MM.1S (cell line): ENCODE data around the gene PRL.

Experiments
- DNase-seq: peaks from one replicate; pipeline ENCODE4 v3.0.0-alpha.2; 2015
- H2AFZ ChIP-seq: fragments of 300-600 bp; sonication (generic); 2 replicates; pipeline ENCODE4 v1.6.0; 2016; ENCODE audit warnings: antibody characterized with exemption, low read length
- H3F3A ChIP-seq: fragments of 300-600 bp; sonication (generic); 2 replicates; pipeline ENCODE4 v1.6.1; 2016; ENCODE audit warnings: mild to moderate bottlenecking, antibody characterized with exemption, low read length, moderate library complexity, mixed read lengths; ENCODE audit not compliant: insufficient read depth
- H3K27ac ChIP-seq: fragments of 300-600 bp; sonication (generic); 2 replicates; pipeline ENCODE4 v1.5.1; 2016; ENCODE audit warnings: mild to moderate bottlenecking, low read length
- H3K27me3 ChIP-seq: fragments of 300-600 bp; sonication (generic); replicated peaks from 2 replicates; pipeline ENCODE4 v1.6.0; 2016; ENCODE audit warnings: low read length; ENCODE audit not compliant: insufficient read depth
- H3K36me3 ChIP-seq: fragments of 300-600 bp; sonication (generic); replicated peaks from 2 replicates; pipeline ENCODE4 v1.6.1; 2016; ENCODE audit warnings: mild to moderate bottlenecking, low read length, mixed read lengths; ENCODE audit not compliant: insufficient read depth
- H3K4me1 ChIP-seq: fragments of 300-600 bp; sonication (generic); 2 replicates; pipeline ENCODE4 v1.6.1; 2016; ENCODE audit warnings: low read length, mixed read lengths
- H3K4me2 ChIP-seq: fragments of 300-600 bp; sonication (generic); 2 replicates; pipeline ENCODE4 v1.6.0; 2016; ENCODE audit warnings: low read depth, low read length
- H3K4me3 ChIP-seq: fragments of 300-600 bp; sonication (generic); 2 replicates; pipeline ENCODE4 v1.5.1; 2016; ENCODE audit warnings: low read length, mixed read lengths
- H3K79me2 ChIP-seq: fragments of 300-600 bp; sonication (generic); 2 replicates; pipeline ENCODE4 v1.6.1; 2016; ENCODE audit warnings: mixed run types, low read length, mixed read lengths
- H3K9ac ChIP-seq: fragments of 300-600 bp; sonication (generic); 2 replicates; pipeline ENCODE4 v1.6.1; 2016; ENCODE audit warnings: low read length, mixed read lengths
- H3K9me2 ChIP-seq: fragments of 300-600 bp; sonication (generic); replicated peaks from 2 replicates; pipeline ENCODE4 v1.6.1; 2016; ENCODE audit warnings: mild to moderate bottlenecking, low read length, mixed read lengths; ENCODE audit not compliant: insufficient read depth
- H3K9me3 ChIP-seq: fragments of 300-600 bp; sonication (generic); replicated peaks from 2 replicates; pipeline ENCODE4 v1.6.1; 2016; ENCODE audit warnings: mild to moderate bottlenecking, low read length, mixed read lengths; ENCODE audit not compliant: insufficient read depth
- H4K20me1 ChIP-seq: fragments of 300-600 bp; sonication (generic); 2 replicates; pipeline ENCODE4 v1.6.1; 2016; ENCODE audit warnings: mild to moderate bottlenecking, low read length, moderate library complexity, mixed read lengths; ENCODE audit not compliant: insufficient read depth
- EZH2 ChIP-seq: fragments of 300-600 bp; sonication (generic); optimal IDR thresholded peaks from 2 replicates; pipeline ENCODE3; 2017; ENCODE audit warnings: low read depth, mild to moderate bottlenecking, antibody characterized with exemption, low read length, mixed read lengths
- EZH2phosphoT487 ChIP-seq: fragments of 300-600 bp; sonication (generic); IDR thresholded peaks from 2 replicates; pipeline ENCODE4 v1.6.1; 2018; ENCODE audit warnings: antibody characterized with exemption, low read length
- TF ChIP-seq, protein P1 (sequence below): fragments of 300-600 bp; sonication (generic); IDR thresholded peaks from 2 replicates; pipeline ENCODE4 v1.5.1; 2016; ENCODE audit warnings: antibody characterized with exemption, low read length, mixed read lengths

PRL gene

GRCh38 chr6:22296067-22296466 lies 769 bp downstream of the PRL start:
- H3K9ac ChIP-seq: no peak overlapping the region
- H4K20me1 ChIP-seq: no peaks in the 10 kb centered on the region
- no peak for DNase-seq
- H3K27ac ChIP-seq: no peak overlapping the region
- TF ChIP-seq EZH2 (no peak), EZH2phosphoT487 (no peak)
- TF ChIP-seq, protein P1, sequence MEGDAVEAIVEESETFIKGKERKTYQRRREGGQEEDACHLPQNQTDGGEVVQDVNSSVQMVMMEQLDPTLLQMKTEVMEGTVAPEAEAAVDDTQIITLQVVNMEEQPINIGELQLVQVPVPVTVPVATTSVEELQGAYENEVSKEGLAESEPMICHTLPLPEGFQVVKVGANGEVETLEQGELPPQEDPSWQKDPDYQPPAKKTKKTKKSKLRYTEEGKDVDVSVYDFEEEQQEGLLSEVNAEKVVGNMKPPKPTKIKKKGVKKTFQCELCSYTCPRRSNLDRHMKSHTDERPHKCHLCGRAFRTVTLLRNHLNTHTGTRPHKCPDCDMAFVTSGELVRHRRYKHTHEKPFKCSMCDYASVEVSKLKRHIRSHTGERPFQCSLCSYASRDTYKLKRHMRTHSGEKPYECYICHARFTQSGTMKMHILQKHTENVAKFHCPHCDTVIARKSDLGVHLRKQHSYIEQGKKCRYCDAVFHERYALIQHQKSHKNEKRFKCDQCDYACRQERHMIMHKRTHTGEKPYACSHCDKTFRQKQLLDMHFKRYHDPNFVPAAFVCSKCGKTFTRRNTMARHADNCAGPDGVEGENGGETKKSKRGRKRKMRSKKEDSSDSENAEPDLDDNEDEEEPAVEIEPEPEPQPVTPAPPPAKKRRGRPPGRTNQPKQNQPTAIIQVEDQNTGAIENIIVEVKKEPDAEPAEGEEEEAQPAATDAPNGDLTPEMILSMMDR: no peak
- H3K36me3 ChIP-seq: no peaks in the 10 kb centered on the region
- no peaks in the 10 kb centered on the region for H3K9me2 ChIP-seq
- H3K4me2 ChIP-seq: no peak overlapping the region
- no peaks in the 10 kb centered on the region for H3F3A ChIP-seq
- H2AFZ ChIP-seq: no peak overlapping the region
- no peaks in the 10 kb centered on the region for H3K4me1 ChIP-seq
- no peaks in the 10 kb centered on the region for H3K27me3 ChIP-seq
- no peak overlapping the region for H3K4me3 ChIP-seq
- no peaks in the 10 kb centered on the region for H3K79me2 ChIP-seq
- H3K9me3 ChIP-seq: no peaks in the 10 kb centered on the region

- Histone ChIP-seq H3F3A (no peaks in the 10 kb centered on the region), H3K4me2 (no peak overlapping the region), H2AFZ (no peak overlapping the region), H3K36me3 (no peaks in the 10 kb centered on the region), H3K9ac (no peak overlapping the region), H3K9me2 (no peaks in the 10 kb centered on the region), H3K4me3 (no peak overlapping the region), H3K79me2 (no peaks in the 10 kb centered on the region), H4K20me1 (no peaks in the 10 kb centered on the region), H3K27me3 (no peaks in the 10 kb centered on the region), H3K27ac (no peak overlapping the region), H3K9me3 (no peaks in the 10 kb centered on the region), H3K4me1 (no peaks in the 10 kb centered on the region)
- TF ChIP-seq, protein P1: no peak
- no peak for TF ChIP-seq EZH2phosphoT487
- no peak for TF ChIP-seq EZH2
- DNase-seq: no peak
These were observed 1.7 kb downstream of the PRL start for GRCh38 chr6:22295145-22295544.

- H4K20me1 ChIP-seq: no peaks in the 10 kb centered on the region
- H2AFZ ChIP-seq: no peak overlapping the region
- no peaks in the 10 kb centered on the region for H3K27me3 ChIP-seq
- TF ChIP-seq EZH2phosphoT487: no peak
- TF ChIP-seq, protein P1: no peak
- no peak for TF ChIP-seq EZH2
- H3K4me3 ChIP-seq: no peak overlapping the region
- no peak overlapping the region for H3K9ac ChIP-seq
- no peaks in the 10 kb centered on the region for H3F3A ChIP-seq
- H3K9me3 ChIP-seq: no peaks in the 10 kb centered on the region
- H3K4me2 ChIP-seq: no peak overlapping the region
- H3K79me2 ChIP-seq: no peaks in the 10 kb centered on the region
- H3K36me3 ChIP-seq: no peaks in the 10 kb centered on the region
- no peak overlapping the region for H3K27ac ChIP-seq
- no peaks in the 10 kb centered on the region for H3K9me2 ChIP-seq
- no peak for DNase-seq
- no peaks in the 10 kb centered on the region for H3K4me1 ChIP-seq
These were observed 2.5 kb downstream of the PRL start for GRCh38 chr6:22294301-22294700.
